Measurements from ENCODE around the gene SP110.
"Not testable (repeated sequence)": the region's sequence is repeated elsewhere in the genome, so short reads cannot be mapped to it uniquely, and the experiment has no call there.

The SP110 gene

DNA sequence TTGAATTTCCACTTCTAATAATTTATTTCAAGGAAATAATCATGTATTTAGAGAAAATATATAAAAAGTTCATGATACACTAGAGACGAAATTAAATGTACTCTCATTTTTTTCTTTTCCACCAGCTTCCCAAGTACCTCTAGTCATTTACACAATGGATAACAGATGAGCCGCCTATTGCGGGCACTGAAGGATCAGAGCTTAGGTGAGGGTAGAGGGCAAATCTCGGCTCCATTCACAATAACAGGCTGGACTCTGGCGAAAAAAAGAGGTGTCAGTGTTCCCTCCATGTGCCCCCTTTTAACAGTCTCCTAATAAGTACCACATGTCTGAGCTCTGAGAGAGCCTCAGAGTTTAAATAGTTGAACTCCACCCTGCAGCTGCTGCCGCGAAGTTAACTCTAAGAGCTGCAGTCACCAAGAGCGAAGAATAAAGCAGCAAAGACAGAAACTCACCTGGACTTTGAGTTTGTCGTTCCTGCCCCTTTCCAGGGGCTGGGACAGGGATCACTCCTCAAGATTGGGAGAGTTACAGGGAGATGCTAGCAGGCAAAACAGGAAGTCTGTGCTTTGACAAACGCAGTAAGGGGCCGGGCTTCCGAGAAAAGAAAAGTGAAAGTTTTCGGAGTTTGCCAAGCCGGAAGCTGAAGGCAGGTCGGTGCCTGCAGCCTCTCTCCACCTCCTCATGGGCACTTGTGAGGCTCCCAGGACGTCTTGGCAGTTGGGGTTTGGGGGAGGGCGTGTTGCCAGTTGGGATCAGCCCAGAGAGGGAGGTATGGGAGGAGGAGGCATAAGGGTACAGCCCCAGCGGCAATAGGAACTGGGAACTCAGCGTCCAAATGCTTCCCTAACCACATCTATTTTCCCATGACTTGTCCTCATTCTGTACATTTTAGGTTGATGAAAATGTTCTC lies at the start of gene SP110:
Gene SP110, minus strand, starts transcription at position 566 of the 913 bp plus-strand sequence. CDS start 3,057 bp downstream, outside the sequence.
- DNase-seq (ENCODE audit: low read depth in 2 of 2), result peak; percentile 52 to 72

DNA sequence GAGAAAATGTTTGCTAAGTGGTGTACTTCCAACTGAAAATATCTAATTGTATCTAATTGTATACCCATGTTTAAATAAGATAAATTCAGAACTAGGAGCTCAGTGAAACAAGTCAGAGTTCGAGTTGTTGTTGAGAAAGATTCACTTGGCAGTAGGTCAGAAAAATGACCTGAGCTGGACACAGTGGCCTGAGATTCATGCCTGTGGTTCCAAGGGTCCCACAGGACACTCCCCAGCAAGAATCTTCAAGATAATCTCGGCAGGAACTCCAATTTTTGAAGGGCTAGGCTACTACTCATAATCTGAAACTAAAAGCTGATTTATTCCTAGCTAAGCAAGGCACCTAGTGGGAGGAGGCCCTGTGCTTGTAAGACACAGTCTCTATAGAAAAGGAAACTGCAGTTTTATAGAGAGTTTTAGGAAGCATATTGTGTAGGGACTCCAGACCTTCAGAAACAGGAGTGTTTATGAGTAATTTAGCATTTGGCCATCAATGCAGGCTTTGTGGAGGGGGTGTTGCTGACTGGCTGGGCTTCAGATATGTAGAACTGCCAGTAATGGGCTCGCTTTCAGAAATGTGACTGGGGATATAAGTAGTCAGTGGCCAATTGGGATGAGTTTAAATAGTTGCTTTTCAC lies 48.9 kb upstream of the SP110 start:
- DNase-seq (ENCODE audit: low read depth in 2 of 2), result no peak

DNA sequence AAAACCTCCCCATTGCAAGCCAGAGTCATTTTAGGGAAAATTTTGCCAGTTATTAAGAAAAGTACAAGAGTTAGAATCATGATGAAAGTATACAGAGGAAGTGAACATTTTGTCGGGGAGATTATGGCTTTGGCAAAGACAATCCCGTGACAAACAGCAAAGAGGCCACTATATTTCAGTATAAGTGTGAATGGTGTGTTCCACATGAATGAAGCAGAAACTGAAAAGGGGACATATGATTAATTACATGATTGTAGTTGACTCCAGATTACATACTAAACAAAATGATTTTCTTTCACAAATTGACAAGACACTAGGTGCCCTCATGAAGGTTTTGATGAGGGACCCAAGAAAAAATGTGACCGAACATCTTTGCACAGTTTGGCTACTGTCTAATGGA lies 47.8 kb upstream of the SP110 start:
- DNase-seq (ENCODE audit: low read depth in 2 of 2), result no peak

DNA sequence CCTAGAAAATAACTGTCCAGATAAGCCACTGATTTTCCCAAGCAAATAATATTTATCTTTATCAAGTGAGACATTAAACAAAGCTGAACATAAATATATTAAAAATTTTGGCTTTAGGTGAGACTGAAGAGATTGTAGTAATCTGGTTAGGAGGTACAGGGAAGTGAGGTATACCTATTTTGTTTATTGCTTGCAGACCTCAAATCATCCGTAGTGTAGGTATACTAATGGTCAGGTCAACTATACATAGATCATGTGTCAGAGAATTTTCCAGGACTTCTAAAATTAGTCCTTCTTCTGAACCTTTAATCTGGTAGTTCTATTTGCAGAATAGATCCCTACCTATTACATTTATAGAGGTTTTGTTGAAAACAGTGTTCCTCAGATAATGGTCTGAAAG lies 47.3 kb upstream of the SP110 start:
- no peak for DNase-seq (ENCODE audit: low read depth in 2 of 2)

DNA sequence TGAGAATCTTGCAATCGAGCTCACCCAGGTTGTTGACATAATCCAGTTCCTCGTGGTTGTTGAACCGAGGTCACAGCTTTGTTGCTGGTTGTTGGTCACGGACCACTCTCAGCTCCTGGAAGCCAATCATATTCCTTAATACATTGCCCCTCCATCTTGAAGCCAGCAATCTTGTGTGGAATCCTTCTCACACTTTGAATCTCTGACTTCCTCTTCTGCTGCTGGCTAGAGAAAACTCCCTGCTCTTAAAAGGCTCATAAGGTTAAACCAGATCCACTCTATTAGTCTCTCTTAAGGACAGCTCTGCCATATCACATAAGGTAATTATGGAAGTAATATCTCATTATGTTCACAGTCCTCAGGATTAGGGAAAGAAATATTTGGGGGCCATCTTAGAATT lies 46.9 kb upstream of the SP110 start:
- DNase-seq (ENCODE audit: low read depth in 2 of 2), result no peak

DNA sequence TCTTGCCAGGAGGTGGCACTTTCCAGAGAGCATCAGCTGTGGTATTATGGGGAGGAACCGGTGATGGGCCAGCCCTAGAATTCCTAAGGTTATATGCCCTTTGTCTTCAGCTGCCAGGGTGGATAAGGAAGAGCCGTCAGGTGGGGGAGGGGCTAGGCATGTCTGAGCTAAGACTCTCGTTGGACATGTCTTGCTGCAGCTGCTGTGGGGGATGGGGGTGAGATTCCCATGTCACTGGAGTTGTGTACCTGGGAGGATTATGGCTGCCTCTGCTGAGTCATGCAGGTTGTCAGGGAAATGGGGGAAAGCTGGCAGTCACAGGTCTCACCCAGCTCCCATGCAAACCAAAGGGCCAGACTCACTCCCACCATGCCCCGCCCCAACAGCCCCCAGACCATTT lies 45.2 kb upstream of the SP110 start:
- DNase-seq (ENCODE audit: low read depth in 2 of 2), result not testable (repeated sequence)

DNA sequence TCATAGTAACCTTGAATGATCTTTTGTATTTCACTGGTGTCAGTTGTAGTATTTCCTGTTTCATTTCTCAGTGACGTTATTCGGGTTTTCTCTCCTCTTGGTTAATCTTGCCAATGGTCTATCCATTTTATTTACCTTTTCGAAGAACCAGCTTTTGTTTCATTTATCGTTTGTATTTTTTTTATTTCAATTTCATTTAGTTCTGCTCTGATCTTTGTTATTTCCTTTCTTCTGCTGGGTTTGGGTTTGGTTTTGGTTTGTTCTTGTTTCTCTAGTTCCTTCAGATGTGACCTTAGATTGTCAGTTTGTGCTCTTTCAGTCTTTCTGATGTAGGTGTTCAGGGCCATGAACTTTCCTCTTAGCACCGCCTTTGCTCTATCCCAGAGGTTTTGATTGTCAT lies 42.5 kb upstream of the SP110 start:
- DNase-seq (ENCODE audit: low read depth in 2 of 2), result no peak

DNA sequence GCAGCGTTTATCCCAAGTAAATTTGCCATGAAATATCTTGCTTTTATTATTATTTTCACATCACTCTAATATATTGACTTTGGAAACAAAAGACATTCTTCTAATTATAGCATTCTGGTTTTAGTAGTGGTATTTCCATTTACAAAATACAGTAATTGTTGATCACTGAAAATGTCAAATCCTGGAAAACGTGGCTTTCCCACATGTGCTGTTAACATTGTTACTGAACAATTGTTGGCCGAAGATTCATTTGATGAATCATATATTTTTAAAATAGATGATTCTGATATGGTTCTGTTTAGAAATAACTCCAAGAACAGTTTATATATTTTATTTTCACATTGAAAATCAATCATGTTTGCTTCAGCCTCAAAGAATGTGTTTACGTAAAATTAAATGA lies 38.7 kb upstream of the SP110 start:
- no peak for DNase-seq (ENCODE audit: low read depth in 2 of 2)

DNA sequence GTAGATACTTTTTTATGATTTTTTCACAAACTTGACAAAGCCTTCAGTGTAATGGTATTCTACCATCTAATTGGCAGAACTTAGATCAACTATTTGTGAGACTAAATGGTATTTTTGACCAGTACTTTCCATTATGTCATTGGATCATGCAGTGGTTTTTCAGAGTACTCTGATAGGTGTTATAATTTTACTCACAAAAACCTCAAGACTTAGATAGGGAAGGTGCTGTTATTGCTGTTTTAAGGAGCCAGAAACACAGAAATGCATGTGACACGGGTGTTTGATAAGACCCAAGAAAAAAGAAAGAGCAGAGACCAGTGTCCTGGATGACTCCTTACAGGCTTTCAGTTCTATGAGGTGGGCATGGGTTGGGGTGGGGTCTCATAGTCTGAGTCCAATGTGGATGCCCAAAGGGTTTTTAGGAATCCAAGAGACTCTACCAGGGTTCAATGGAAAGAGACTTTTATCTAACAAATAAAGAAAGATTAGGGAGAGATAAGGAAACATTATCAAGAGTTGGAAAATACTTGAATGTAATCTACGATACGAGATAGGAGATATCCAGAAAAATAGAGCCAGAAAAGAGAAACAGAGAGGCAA lies 37.0 kb upstream of the SP110 start:
- DNase-seq (ENCODE audit: low read depth in 2 of 2), result no peak

DNA sequence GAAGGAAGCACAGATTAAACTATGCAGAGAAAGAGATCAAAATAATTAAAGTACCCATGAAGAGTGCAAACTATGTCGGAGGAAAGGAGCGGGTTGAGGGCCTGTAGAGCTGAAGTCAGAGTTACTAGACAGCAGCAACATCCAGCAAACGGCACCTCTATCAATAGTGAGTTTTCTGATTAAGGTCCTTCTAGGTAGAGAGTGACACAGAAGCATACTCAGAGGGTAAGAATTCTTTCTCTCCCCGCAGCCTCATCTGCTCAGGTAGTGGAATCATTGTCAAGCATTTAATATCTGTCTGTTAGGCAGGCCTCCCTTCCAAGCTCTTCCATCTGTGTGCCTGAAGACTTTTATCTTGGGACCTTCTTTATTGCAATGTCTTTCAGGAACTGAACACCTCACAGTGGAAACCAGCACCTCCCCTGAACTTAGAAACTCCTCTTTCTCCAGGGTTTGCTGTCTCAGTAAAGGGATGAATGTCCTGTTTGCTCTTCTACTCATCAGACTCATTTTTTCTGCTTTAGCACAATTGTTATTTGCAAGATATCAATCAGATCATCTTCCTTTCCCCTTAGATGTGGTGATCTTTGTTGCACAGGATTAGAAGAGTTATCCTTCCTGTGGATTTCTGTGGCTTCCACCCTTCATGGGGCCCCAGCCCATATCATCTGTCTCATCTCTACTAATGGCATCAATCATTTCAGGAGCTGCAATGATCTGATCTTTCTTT lies 34.5 kb upstream of the SP110 start:
- DNase-seq (ENCODE audit: low read depth in 2 of 2), result no peak

DNA sequence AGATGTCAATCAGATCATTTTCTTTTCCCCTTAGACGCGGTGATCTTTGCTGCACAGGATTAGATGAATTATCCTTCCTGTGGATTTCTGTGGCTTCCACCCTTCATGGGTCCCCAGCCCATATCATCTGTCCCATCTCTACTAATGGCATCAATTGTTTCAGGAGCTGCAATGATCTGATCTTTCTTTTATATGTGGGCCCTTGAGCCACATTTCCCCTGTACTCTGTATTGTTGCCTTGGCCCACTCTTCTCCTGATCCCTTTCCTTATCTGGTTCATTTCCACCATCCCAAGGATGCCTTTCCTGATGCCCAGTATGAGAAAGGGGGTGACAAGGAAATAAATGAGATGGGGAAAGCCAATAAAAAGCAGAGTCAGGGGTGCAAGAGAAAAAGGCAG lies 30.4 kb upstream of the SP110 start:
- DNase-seq (ENCODE audit: low read depth in 2 of 2), result no peak

DNA sequence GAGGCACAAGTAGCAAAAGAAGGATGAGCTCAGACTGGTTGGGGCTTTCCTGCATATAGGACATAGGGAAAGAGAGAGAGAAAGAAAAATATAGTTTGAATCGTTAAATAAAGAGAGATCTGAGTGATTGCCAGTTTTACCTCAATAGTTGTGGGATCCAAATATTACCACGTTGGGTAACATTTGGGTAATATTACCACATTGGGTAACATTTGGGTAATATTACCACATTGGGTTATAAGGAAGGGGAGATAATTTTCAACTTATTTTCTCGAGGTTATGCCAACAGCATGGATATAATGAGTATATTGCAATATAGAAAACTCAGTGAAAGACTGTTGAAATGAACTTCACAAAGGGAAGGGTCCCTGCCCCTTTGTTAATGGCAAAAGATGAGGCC lies 26.4 kb upstream of the SP110 start:
- no peak for DNase-seq (ENCODE audit: low read depth in 2 of 2)

DNA sequence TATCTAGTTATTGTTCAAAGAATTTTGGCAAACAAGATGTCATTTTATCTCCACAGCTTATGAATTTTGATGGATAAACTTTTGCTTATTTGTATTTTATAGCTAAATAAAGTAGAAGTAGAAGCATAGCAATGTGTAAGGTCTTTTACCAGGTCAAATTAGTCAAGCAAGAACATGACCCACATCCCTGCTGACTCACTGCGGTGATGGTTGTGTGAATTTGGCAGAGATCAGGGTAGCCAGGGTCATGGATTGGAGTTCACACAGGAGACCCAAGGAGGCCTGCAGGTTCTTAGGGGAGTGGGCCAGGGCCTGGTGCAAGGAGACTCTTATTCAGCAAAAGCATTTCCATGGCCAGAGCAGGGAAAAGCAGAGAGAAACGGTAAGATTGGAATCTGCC lies 24.4 kb upstream of the SP110 start:
- DNase-seq (ENCODE audit: low read depth in 2 of 2), result no peak

DNA sequence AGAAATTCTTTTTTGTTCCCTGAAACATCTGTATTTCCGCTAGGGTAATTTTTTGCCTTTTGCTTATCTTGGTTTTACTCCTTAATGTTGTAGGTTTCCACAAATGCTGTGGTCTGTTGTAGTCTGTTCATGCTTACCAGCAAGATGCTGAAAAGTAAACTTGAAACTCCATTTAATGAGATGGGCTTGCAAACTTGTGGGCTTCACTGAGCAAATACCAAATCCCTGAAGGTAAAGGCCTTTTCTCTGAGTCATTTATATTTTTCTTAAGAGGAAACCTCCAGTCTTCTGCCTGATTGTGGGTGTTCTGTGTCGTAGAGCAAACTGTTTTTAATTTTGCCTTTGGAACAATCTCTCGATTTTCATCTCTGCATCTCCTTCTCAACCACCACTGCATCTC lies 15.1 kb upstream of the SP110 start:
- no peak for DNase-seq (ENCODE audit: low read depth in 2 of 2)

DNA sequence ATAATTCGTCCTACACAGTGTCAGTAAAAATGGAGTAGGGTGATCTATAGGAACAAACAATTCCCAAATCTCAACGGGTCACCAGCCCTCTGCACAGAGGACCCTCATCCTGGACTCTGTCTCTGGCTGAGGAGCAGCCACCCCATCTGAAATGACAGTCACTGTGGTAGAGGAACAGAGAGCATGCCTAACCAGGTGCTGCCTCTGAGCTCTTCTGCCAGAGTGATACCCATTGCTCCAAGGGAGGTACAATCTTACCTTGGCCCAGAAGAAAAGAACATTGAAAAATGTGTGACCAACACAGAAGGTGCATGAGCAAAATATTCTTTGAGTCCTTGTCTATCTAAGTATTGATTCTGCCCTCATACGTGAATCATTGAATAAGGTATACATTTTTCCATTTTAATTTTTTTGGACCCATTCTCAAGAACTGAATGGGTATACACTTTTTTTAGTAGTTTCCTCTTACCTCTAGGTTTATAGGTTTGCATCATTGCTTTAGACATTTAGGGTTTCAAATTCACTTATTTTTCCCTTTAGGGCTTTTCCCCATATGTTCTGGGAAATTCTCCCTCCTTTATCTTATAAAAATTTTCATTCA lies 14.4 kb upstream of the SP110 start:
- DNase-seq (ENCODE audit: low read depth in 2 of 2), result no peak

DNA sequence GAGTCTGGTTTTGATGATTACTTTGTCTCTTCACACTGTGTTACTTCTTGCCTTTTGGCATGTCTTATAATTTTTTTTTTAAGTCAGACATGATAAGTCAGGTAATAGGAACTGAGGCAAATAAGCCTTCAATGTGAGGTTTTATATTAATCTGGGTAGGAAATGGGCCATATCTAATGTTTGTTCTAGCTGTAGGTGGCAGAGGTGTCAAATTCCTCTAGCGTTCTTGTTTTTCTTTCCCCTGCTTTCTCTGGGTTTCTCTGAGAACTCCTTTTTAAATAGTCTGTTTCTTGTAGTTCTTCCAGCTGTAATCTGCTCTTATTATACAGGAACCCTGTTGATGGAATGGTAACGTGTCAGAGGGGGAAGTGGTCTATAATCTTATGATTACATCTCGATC lies 11.5 kb upstream of the SP110 start:
- DNase-seq (ENCODE audit: low read depth in 2 of 2), result no peak

DNA sequence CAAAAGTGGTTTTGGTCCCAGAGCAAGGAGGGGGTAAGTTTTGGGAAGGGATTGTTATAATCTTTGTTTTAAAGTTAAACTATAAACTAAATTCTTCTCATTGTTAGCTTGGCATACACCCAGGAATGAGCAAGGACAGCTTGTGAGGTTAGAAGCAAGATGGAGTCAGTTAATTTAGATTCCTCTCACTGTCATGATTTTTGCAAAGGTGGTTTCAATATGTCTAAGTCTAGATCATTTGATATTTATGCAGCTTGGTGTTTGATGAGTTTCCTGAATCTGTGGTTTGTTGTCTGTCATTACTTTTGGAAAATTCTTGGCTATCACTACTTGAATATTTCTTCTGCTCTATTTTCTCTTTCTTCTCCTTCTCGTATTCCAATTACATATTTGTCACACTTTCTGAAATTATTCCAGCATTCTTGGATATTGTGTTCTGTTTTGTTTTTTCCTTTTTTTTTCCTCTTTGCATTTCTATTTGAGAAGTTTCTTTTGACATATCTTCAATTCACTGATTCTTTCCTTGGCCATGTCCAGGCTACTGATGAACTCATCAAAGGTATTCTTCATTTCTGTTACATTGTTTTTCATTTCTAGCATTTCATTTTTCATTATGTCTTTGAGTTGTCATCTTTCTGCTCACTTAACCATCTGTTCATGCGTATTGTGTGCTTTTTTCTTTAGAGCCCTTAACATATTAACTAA lies 10.9 kb upstream of the SP110 start:
- DNase-seq (ENCODE audit: low read depth in 2 of 2), result no peak

DNA sequence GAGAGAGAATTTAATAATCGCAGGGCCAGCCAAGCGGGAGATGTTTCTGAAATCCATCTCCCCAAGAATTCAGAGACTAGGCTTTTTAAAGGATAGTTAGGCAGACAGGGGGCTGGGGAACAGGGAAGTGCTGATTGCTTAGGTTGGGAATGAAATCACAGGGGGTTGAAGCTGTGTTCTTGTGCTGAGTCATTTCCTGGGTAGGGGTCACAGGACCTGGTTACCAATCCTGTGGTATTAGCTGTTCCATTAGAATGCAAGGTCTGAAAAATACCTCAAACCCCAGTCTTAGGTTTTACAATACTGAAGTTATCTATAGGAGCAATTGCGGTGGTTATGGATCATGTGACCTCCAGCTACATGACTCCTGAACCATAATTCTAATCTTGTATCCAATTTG lies 10.3 kb upstream of the SP110 start:
- DNase-seq (ENCODE audit: low read depth in 2 of 2), result no peak

DNA sequence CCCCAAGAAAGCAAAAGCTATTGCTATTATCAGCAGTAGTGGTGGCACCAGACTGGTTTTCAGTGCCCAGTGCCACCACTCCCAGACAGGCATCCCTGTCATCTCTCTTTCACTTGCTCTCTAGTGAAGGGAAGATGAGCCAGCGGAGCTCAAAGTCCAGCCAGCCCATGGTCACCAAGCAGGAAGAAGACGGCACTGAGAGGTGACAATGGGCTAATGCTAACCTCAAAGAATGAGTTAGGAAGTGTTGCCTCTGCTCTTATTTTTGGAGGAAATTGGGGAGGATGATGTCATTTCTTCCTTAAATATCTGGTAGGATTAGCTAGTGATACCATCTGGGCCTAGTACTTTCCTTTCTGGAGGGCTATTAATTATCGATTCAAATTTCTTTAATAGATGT lies 7.4 kb upstream of the SP110 start:
- DNase-seq (ENCODE audit: low read depth in 2 of 2), result no peak

DNA sequence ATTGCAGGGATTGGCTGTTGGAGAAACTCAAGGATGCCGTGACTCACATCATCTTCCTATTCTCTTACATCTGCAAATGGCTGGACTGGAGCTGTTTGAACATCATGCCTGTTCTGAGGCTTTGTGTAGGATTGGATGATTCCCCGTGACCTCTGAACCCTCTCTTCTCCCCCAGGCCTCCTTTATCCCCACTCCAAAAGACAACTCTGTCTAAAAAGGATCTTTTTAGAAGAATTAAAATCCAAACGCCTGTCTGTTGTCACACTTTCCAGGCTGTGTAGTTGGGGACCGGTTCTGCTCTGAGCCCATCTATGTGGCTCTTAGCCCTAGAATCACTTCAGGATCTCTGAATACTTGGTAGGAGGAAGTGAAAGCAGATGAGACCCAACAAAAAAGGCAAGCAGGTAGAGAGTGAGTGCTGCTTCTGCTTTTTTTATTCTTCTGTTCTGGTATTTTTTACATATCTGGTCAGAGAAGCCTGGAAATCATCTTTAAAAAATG lies 6.3 kb upstream of the SP110 start:
- no peak for DNase-seq (ENCODE audit: low read depth in 2 of 2)

DNA sequence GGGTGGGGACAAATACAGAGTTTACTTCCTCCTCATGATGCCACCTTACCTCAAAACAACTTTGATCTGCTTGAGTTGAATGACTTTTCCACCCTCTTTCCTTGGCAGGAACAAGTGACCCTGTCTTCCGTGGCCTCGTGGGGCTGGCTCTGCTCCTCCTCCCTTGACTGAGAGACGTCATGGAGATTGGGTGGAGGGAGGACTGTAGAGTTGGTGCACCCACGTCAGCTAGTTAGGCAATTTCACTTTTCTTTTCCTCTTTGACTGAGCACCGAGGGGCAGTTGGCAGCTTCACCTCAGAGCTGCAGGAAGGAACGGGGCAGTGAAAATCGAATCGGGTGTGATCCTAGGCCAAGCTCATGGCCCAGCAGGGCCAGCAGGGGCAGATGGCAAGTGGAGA lies 5.7 kb upstream of the SP110 start, which contains the start of gene SP140:
Gene SP140, plus strand, starts transcription at position 251 of the 400 bp plus-strand sequence. Its CDS starts 109 bp downstream, at position 360.
- peak; percentile 53 to 77 for DNase-seq (ENCODE audit: low read depth in 2 of 2)

Measured in stimulated activated CD8-positive, alpha-beta memory T cell treated with anti-CD3 and anti-CD28 coated beads, Interleukin-15, amount 100 ng/mL, for 4 hours (primary cell).